Measurements from ENCODE around the gene C3AR1.
"Not testable (repeated sequence)": the region's sequence is repeated elsewhere in the genome, so short reads cannot be mapped to it uniquely, and the experiment has no call there.

C3AR1 gene

DNA sequence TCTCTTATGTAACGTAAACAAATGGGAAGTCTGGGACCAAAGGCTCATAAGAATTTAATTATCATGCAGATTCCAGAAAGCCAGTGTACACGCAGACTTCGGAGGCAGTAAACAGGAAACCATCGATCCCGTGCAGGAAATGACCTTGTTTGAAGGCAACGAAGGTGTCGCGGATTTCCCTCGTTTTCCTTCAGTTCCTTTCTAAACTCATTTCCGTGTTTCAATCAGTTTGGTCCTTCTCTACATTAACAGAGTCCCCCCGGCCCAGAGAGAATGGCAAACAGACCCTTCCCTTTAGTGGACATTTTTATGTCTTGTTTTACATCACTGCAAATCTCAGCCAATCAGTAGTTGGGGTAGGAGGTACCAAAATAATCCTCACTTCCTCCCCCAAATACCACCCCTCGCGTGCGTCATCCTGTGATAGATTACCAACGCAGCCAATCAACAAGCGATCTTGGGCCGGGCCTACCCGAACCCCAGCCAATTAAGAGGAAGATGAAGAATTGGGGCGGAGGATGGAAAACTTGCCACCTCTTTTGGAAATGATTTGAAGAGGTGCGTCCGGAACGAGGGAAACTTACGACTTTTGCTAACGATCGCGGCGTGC lies 39.8 kb downstream of the C3AR1 start:
- peak; percentile 93 for DNase-seq

DNA sequence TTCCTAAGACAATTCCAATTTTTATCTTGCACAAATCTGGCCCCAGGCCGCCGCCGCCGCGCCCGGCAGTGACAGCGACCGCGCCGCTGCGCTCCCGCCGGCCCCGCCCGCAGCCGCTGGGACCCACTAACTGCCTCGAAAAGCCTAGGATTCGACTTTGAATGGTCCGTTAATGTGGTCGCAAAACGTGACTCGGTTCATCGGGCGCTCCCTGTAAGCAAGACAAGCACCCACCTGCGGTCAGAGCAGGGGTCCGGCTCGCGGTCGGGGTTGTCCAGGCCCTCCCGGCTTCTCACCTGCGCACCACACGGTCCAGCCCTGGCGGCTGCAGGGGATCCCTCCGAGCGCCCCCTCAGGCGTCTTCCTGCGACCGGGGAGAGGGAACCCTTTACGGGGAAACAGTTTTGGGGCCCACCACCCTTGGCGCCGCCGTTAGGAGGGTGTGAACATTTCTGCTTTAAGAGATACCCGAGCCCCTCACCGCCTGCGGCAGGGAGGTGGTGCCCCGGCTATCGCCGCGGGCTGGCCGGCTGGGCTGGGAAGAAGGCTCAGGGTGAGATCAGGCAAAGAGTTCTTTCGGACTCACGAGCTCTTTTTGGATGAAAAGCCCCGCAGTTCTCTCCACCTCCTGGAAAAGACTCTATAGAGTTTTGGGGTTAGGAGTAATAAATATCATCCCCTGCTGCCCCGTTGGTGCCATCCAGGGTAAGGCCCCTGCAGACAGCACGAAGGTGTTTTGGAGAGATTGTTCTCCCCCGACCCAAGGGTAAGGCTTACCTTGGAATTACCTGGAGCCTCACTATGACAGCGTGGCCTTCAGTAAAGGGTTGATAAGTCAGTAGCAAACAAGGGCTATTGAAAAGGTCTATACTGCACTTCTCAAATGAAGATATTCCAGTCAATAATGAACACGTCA lies 47.2 kb downstream of the C3AR1 start:
- DNase-seq = peak; percentile 27

DNA sequence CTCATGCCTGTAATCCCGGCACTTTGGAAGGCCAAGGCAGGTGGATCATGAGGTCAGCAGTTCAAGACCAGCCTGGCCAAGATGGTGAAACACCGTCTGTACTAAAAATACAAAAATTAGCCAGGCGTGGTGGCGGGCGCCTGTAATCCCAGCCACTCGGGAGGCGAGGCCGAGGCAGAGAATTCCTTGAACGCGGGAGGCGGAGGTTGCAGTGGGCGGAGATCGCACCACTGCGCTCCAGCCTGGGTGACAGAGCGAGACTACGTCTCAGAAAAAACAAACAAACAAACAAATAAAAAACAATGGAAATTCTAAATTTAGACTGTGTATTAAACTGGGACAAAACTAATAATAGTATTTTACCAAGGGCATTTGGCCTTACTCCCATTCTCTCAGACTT lies 47.9 kb downstream of the C3AR1 start:
- not testable (repeated sequence) for DNase-seq

DNA sequence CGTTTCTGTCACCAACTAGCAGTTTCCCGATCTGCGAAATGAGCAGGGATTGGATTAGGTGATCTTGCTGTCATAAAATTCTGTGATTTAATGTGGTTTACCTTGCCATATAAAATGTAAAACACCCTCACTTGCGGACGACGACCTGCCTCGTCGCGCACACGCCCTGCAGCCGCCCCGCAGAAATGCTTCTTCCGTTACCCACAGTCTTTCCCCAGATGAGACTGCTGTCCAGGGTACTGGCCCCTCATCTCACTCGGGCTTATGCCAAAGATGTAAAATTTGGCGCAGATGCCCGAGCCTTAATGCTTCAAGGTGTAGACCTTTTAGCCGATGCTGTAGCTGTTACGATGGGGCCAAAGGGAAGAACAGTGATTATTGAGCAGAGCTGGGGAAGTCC lies 51.3 kb downstream of the C3AR1 start:
- no peak for DNase-seq

DNA sequence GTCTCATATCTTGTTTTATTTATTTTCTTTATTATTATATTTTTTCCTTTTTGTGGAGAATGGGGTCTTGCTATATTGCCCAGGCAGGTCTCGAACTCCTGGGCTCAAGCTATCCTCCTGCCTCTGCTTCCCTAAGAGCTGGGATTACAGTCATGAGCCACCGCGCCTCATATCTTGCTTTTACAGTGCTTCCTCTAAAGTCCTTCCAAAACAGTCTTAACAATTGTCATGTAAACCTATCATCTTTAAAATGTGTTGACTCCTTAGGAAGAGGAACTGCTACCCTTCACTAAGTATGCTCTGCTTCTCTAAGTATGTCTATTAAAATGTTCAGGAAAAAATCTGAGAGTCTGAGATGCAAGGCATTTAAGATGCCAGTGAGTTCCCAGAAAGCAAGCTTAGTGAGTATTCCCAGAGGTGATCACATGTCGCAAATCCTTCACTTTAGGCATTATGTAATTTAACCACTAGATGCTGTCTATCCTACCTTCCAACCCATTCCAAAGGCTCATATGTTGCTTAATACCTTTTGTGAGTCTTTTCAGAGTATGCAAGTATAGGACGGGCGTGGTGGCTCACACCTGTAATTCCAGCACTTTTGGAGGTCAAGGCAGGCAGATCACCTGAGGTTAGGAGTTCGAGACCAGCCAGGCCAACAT lies 53.4 kb downstream of the C3AR1 start:
- DNase-seq = no peak

DNA sequence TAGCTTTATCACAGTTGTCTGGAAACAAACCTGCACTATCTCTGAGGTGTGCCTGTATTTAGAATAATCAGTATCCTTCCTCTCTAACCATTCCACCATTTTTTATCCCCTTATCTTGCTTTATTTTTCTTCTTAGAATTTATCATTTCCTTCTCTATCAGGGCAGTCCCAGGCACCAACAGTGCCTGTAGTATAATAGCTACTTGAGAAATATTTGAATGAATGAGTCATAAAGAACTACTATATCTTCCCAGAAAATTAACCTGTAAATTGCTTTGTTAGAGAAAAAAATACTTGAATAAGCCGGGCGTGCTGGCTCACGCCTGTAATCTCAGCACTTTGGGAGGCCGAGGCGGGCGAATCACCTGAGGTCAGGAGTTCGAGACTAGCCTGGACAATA lies 54.8 kb downstream of the C3AR1 start:
- no peak for DNase-seq

Measured in effector CD8-positive, alpha-beta T cell (primary cell).